ENCODE results near the gene AOPEP.

DNA sequence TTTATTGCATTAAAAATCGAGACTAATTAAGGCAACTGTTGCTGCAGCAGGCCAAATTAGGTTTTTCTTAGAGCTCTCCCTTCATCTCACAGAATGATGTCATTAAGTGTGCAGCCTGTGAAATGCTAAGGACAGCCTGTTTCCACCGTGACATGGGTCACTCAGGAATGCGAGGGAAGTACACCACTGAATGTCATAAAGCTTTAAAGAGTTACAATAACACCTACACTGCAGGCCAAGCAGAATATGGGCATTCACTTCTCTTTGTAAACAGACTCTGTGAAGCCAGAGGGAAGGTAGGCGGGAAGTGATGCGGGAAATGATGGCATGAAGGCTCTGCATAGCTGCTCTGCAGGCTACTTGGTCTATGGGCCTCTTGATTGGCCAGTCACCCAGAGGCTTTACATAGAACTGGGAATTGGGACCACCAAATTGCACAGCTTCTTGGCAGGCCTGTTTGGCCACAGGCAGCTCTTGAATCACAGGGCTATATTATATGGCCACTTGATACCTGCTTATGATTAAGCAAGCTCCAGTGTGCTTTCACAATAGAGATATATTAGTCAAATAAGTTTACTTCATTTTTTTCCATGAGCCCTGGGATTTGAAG lies 28.4 kb upstream of the AOPEP start:
- TF ChIP-seq, protein P1, sequence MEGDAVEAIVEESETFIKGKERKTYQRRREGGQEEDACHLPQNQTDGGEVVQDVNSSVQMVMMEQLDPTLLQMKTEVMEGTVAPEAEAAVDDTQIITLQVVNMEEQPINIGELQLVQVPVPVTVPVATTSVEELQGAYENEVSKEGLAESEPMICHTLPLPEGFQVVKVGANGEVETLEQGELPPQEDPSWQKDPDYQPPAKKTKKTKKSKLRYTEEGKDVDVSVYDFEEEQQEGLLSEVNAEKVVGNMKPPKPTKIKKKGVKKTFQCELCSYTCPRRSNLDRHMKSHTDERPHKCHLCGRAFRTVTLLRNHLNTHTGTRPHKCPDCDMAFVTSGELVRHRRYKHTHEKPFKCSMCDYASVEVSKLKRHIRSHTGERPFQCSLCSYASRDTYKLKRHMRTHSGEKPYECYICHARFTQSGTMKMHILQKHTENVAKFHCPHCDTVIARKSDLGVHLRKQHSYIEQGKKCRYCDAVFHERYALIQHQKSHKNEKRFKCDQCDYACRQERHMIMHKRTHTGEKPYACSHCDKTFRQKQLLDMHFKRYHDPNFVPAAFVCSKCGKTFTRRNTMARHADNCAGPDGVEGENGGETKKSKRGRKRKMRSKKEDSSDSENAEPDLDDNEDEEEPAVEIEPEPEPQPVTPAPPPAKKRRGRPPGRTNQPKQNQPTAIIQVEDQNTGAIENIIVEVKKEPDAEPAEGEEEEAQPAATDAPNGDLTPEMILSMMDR (IDR thresholded peaks at IDR 0.05), result no peak
- no peak for TF ChIP-seq POLR2A (IDR thresholded peaks at IDR 0.05)

Data from heart left ventricle (tissue), 13 donors.